Right lobe of liver (tissue), 6 donors: ENCODE data around the gene PABPN1. TPM values are rescaled to one million over a fixed set of nuclear protein-coding genes. Genes with fewer than 3 reads are reported as not detected.

Source experiments
- ATAC-seq, 4 donors: fragments of 200-7000 bp; cut with Tn5 transposase; one replicate each; pipeline ENCODE4 v1.9.1; 2020; ENCODE audit warnings: mild to moderate bottlenecking in 4 of 4, moderate library complexity in 4 of 4
- DNase-seq, 3 donors: peaks; one replicate each; pipeline ENCODE4 v3.0.0-alpha.2; 2020
- H3K27ac ChIP-seq, 3 donors: fragments of 200-600 bp; one replicate each; pipeline ENCODE4 v1.8.0; 2022
- H3K27me3 ChIP-seq, 2 donors: fragments of 200-600 bp; one replicate each; pipeline ENCODE4 v1.8.0; 2022
- H3K36me3 ChIP-seq, 4 donors: fragments of 200-600 bp; sonication (generic) in 1 of 4; one replicate each; pipeline versions ENCODE4 v1.5.1 to v1.8.0; 2017 to 2022; ENCODE audit warnings: control low read depth in 1 of 4
- H3K4me1 ChIP-seq, 4 donors: fragments of 200-600 bp; sonication (generic) in 1 of 4; one replicate each; pipeline versions ENCODE4 v1.5.1 to v1.8.0; 2017 to 2022; ENCODE audit warnings: control low read depth in 1 of 4
- H3K4me3 ChIP-seq, 3 donors: fragments of 200-600 bp; one replicate each; pipeline ENCODE4 v1.8.0; 2022
- H3K9me3 ChIP-seq, 4 donors: fragments of 200-600 bp; sonication (generic) in 1 of 4; one replicate each; pipeline versions ENCODE4 v1.5.1 to v1.8.0; 2017 to 2022; ENCODE audit warnings: control low read depth in 1 of 4
- CTCF ChIP-seq, 4 donors: fragments of 200-600 bp in 3 of 4; fragments of 450-650 bp in 1 of 4; IDR thresholded peaks; one replicate each; pipeline versions ENCODE4 v1.5.1 to v1.8.0; 2016 to 2022; ENCODE audit warnings: antibody characterized with exemption in 4 of 4, mild to moderate bottlenecking in 2 of 4
- POLR2A ChIP-seq: fragments of 450-650 bp; IDR thresholded peaks from one replicate; pipeline ENCODE4 v1.6.1; 2017; ENCODE audit warnings: antibody characterized with exemption, mild to moderate bottlenecking
- WGBS: methylation state at CpG from one replicate; pipeline ENCODE4 v1.1.6; 2018; ENCODE audit warnings: low coverage, low lambda C conversion rate; ENCODE audit not compliant: insufficient coverage; ENCODE audit errors: missing lambda C conversion rate; 5-methylcytosine and 5-hydroxymethylcytosine counted together
- intact Hi-C, 2 donors: fragments of 100-400 bp; cut with DNase I; formaldehyde crosslinking; loops; one replicate each; pipeline versions ENCODE4 v1.11.2 to v1.14.1; 2022
- total RNA-seq, 6 experiments: library from RNA; depleted of rRNA in 2 of 6; stranded (reverse); fragments of >200 nt in 2 of 6; fragmentation: NEBNext Ultra II Directional in 3 of 6; extraction: Animal tissue kit (Norgen Biotek cat#: 25700) in 3 of 6; gene quantifications; one replicate each; pipeline versions ENCODE4 v1.1.0 to v1.2.4, GENCODE V29; 2016 to 2023
- donor health status: DM: no; HTN: yes; CAD: no.
- donor health status: DM: no; HTN: no; CAD: no.
- donor health status: DM: no; HTN: no; CAD: no.
- donor health status: DM: no; HTN: yes; CAD: no.
- donor health status: DM: no; HTN: yes; CAD: no.

PABPN1 gene
- total RNA-seq, 6 experiments from 2014 or later: 23.6 to 95.3 (median 64.6) TPM

GRCh38 chr14:23370221-23370620 lies 49.0 kb downstream of the PABPN1 start:
- H3K27me3 ChIP-seq: peaks cover 0 to 9% of the 10 kb centered on the region in 2 donors
- no peak overlapping the region for H3K27ac ChIP-seq
- TF ChIP-seq CTCF (IDR thresholded peaks at IDR 0.05): no peak
- TF ChIP-seq POLR2A: no peak
- H3K9me3 ChIP-seq: no peaks in the 10 kb centered on the region
- ATAC-seq: no peak
- peaks cover 0 to 6% (median 0%) of the 10 kb centered on the region in 4 donors for H3K4me1 ChIP-seq
- intact Hi-C loops: loop anchor here in 1 of 2 donors (10.0 kb wide), 1 partner anchor 105 kb away; no protein-coding TSS in a partner anchor
- no peak overlapping the region for H3K4me3 ChIP-seq
- H3K36me3 ChIP-seq: no peaks in the 10 kb centered on the region
- DNase-seq: no peak
- 20% methylated on average over 1 of the region's 1 CpG for WGBS

- H3K36me3 ChIP-seq: no peaks in the 10 kb centered on the region
- no peaks in the 10 kb centered on the region for H3K4me1 ChIP-seq
- DNase-seq: no peak
- TF ChIP-seq POLR2A (no peak), CTCF (IDR thresholded peaks at IDR 0.05) (no peak)
- H3K9me3 ChIP-seq: no peaks in the 10 kb centered on the region
- no peak overlapping the region for H3K4me3 ChIP-seq
- H3K27ac ChIP-seq: no peak overlapping the region
- WGBS: no CpG with 5 or more reads among the region's 1 CpG
- H3K27me3 ChIP-seq: no peaks in the 10 kb centered on the region
- intact Hi-C loops: loop anchor here in 1 of 2 donors (10.0 kb wide), 1 partner anchor 107 kb away; no protein-coding TSS in a partner anchor
- no peak for ATAC-seq
These were observed 50.6 kb downstream of the PABPN1 start for GRCh38 chr14:23371865-23372264.

DNA sequence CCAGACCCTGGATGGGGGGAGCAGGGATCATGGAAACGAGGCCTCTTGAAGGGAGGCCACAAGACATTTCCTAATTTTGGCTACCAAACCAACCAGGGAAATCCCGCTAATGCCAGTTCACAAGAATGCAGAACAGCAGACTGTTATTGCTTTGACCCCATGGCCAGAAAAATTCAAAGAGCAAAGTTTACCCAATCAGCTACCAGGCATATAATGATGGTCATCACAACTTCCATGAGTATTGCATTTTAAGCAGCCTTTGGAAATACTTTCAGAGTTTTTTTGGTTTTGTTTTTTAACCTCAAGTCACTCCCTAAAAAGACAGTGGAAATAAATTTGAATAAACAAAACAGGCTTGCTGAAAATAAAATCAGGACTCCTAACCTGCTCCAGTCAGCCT lies 51.3 kb downstream of the PABPN1 start, which contains the start of gene IL25:
TSS of gene IL25 (plus strand) at position 301 of the 400 bp plus-strand sequence.
- WGBS: 38% methylated on average over 2 of the region's 2 CpGs
- ATAC-seq (no peak), DNase-seq (no peak)
- intact Hi-C loops: loop anchor here in 1 of 2 donors (10.0 kb wide), 1 partner anchor 108 kb away; no protein-coding TSS in a partner anchor
- H3K9me3 ChIP-seq: no peaks in the 10 kb centered on the region
- H3K27me3 ChIP-seq: no peaks in the 10 kb centered on the region
- no peak within 1 kb of the TSS for H3K27ac ChIP-seq
- H3K4me3 ChIP-seq: no peak within 1 kb of the TSS
- no peaks in the 10 kb centered on the region for H3K36me3 ChIP-seq
- no peak for TF ChIP-seq POLR2A
- TF ChIP-seq CTCF (IDR thresholded peaks at IDR 0.05): no peak
- no peaks in the 10 kb centered on the region for H3K4me1 ChIP-seq

DNA sequence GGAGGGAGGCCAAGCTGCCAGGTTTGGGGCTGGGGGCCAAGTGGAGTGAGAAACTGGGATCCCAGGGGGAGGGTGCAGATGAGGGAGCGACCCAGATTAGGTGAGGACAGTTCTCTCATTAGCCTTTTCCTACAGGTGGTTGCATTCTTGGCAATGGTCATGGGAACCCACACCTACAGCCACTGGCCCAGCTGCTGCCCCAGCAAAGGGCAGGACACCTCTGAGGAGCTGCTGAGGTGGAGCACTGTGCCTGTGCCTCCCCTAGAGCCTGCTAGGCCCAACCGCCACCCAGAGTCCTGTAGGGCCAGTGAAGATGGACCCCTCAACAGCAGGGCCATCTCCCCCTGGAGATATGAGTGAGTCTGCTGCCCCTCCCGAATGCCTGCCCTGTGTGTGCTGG lies 51.8 kb downstream of the PABPN1 start:
- H3K36me3 ChIP-seq: no peaks in the 10 kb centered on the region
- H3K9me3 ChIP-seq: no peaks in the 10 kb centered on the region
- TF ChIP-seq POLR2A: no peak
- no peak for TF ChIP-seq CTCF (IDR thresholded peaks at IDR 0.05)
- H3K27ac ChIP-seq: no peak overlapping the region
- H3K4me3 ChIP-seq: no peak overlapping the region
- ATAC-seq: no peak
- intact Hi-C loops: loop anchor here in 1 of 2 donors (10.0 kb wide), 1 partner anchor 108 kb away; no protein-coding TSS in a partner anchor
- H3K4me1 ChIP-seq: no peaks in the 10 kb centered on the region
- 43% methylated on average over 1 of the region's 3 CpGs for WGBS
- DNase-seq: no peak
- no peaks in the 10 kb centered on the region for H3K27me3 ChIP-seq

Other genes starting within 250 kb of the PABPN1 start
- gene ACIN1, start 226.3 kb upstream of the PABPN1 start, total RNA-seq: 10 to 100 TPM; 40.5 to 66.1 (median 52.9) TPM
- gene C14orf119, start 226.0 kb upstream of the PABPN1 start, total RNA-seq: 10 to 100 TPM; 10.7 to 22.6 (median 14.1) TPM
- not detected for gene CIROP, start 216.5 kb upstream of the PABPN1 start, total RNA-seq
- gene CEBPE, start 202.2 kb upstream of the PABPN1 start, total RNA-seq: under 1 TPM in 2 of 6 experiments, not detected in 4; 0.13 to 0.18 TPM
- 10 to 100 TPM in 1 of 6 experiments, 1 to 10 TPM in 5; 3.2 to 10.1 (median 4.4) TPM for gene SLC7A8, start 137.8 kb upstream of the PABPN1 start, total RNA-seq
- under 1 TPM in 1 of 6 experiments, not detected in 5; 0.49 TPM for gene RNF212B, start 83.5 kb upstream of the PABPN1 start, total RNA-seq
- gene HOMEZ, start 35.3 kb upstream of the PABPN1 start, total RNA-seq: 1 to 10 TPM; 3.4 to 8.8 (median 5.3) TPM
- gene PPP1R3E, start 18.6 kb upstream of the PABPN1 start, total RNA-seq: 10 to 100 TPM in 2 of 6 experiments, 1 to 10 TPM in 4; 4.0 to 11.1 (median 8.1) TPM
- 10 to 100 TPM in 4 of 6 experiments, 1 to 10 TPM in 2; 8.8 to 15.8 (median 12.1) TPM for gene BCL2L2, start 14.6 kb upstream of the PABPN1 start, total RNA-seq
- 1 to 10 TPM; 1.5 to 2.7 (median 2.1) TPM for gene SLC22A17, start 31.4 kb downstream of the PABPN1 start, total RNA-seq
- gene EFS, start 43.7 kb downstream of the PABPN1 start, total RNA-seq: under 1 TPM; 0.19 to 0.60 (median 0.39) TPM
- gene IL25, start 51.4 kb downstream of the PABPN1 start, total RNA-seq: not detected
- under 1 TPM in 2 of 6 experiments, not detected in 4; 0.32 to 0.49 TPM for gene CMTM5, start 55.6 kb downstream of the PABPN1 start, total RNA-seq
- under 1 TPM in 5 of 6 experiments, not detected in 1; 0.07 to 1.00 (median 0.13) TPM for gene MYH6, start 86.8 kb downstream of the PABPN1 start, total RNA-seq
- 1 to 10 TPM in 1 of 6 experiments, under 1 TPM in 5; 0.30 to 5.6 (median 0.60) TPM for gene MYH7, start 114.2 kb downstream of the PABPN1 start, total RNA-seq
- 10 to 100 TPM; 12.0 to 16.5 (median 14.3) TPM for gene NGDN, start 148.2 kb downstream of the PABPN1 start, total RNA-seq
- gene ZFHX2, start 230.3 kb downstream of the PABPN1 start, total RNA-seq: under 1 TPM; 0.33 to 0.83 (median 0.47) TPM
- 10 to 100 TPM in 4 of 6 experiments, 1 to 10 TPM in 2; 8.2 to 15.0 (median 11.4) TPM for gene THTPA, start 234.8 kb downstream of the PABPN1 start, total RNA-seq
- gene AP1G2, start 246.3 kb downstream of the PABPN1 start, total RNA-seq: 10 to 100 TPM; 13.6 to 25.9 (median 23.0) TPM